HG02852 (cell line): Measurements from ENCODE around the gene HRH1.
"Not testable (repeated sequence)": the region's sequence is repeated elsewhere in the genome, so short reads cannot be mapped to it uniquely, and the experiment has no call there.

ENCODE experiments used
- ATAC-seq: cut with Tn5 transposase; IDR thresholded peaks from one replicate; pipeline ENCODE4 v1.9.1; 2021; ENCODE audit warnings: mild to moderate bottlenecking, moderate library complexity; ENCODE audit not compliant: unreplicated experiment

The HRH1 gene

DNA sequence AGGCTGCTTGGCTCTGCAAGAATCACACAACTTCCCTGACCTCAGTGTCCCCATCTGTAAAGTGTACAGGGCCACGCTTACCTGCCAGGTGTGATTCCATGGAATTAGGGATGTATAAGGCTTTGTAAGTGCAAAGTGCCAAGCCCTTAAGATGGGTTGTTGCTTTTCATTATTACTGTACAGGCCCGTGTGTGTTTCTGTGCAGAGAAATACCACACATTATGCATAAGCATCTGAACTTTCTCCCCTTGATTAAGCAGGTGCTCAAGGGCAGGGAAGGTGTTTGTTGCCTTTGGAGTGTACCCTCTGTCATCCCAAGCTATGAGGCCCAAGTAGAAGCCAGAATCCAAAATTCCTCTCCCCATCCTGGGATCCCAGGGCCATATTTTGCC is 13.6 kb upstream of the HRH1 start:
- peak; percentile 20 for ATAC-seq

DNA sequence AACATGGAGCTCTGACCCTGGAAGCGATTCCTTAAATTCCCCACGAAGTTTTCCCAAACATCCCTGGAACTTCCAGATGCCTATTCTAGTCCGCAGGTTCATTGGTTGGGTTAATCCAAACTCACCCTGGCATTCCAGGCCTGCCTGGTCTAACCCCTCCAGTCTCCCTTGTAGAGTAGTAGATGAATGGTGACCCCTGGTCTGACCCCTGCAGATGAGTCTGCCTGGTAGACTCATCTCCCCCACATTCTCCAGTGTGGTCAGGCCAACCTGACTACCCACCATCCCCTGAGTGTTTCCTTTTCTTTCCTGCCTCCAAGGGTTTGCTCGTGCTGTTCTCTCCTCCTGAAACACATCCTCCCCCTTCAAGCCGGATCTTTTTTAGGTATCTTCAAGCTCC is 10.8 kb upstream of the HRH1 start:
- ATAC-seq = no peak

DNA sequence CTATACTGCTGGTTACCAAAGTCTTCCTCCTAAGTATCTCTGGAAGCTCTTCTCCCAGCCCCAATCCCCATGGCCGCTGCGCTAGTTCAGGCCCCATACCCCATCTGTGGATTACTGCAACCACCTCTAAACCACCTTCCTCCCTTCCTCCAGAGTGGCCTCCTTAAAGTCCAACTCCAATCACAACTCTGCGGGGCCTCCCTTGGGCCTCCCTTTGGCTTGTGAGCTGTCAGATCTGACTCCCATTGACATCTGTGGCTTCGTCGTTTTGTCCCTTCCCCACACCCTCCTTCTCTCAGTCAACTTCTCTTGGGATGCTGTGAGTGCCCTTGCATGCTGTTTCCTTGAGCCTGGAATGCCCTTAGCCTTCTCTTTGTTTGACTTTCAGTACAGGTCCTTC is 9.3 kb upstream of the HRH1 start:
- ATAC-seq = no peak

DNA sequence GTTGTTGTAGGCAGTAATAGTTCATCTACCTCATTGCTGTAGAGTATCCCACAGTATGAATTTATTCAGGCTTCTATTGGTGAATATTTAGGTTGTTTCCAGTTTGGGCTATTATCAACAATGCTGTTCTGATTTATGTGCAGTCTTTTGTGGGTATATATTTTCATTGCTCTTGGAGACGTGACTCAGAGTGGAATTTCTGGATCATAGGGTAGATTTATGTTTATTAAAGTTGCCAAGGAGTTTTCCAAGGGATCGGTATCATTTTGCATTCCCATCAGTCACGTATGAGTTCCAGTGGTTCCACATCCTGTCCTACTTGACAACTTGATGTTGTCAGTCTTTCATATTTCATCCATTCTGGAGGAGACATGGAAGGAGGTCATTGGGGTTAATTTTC is 8.4 kb upstream of the HRH1 start:
- no peak for ATAC-seq

DNA sequence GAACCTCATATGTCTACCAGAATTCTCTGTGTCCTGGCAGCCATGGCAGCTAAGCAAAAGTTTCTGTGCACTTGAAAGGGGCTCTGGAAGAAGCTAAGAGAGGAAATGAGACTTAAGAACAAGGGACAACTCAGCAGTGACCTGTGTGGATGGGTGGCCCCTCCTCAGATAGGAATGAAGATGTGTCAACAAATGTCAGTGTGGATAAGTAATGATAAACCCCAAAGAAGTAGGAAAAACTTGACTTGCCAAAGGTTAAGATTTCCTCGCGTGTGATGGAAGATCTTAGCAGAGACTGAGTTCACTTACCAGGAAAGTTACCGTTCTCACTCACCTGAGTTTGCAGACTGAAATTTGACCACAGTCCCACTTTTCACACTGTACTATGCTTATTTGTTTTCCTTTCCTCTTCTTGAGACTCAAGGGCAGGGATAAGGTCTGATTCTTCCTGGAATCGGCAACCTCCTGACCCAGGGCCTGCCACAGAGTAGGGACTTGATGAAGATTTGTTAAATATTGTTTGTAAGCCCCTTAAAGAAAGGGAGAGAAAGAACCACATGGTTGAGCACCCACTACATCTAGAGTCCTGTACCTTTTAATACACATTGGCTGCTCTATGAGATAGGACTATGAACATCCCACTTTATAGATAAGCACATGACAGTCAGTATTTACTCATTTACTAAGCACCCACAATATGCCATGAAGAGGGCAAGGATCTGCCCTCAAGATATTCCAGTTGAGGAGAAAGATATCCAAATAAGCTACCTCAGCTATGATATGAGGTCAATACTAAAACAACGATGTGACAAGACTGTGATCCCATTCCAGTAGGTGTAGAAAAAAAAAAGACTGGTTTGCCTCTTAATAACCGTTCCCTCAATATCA is 7.3 kb upstream of the HRH1 start:
- ATAC-seq = no peak

DNA sequence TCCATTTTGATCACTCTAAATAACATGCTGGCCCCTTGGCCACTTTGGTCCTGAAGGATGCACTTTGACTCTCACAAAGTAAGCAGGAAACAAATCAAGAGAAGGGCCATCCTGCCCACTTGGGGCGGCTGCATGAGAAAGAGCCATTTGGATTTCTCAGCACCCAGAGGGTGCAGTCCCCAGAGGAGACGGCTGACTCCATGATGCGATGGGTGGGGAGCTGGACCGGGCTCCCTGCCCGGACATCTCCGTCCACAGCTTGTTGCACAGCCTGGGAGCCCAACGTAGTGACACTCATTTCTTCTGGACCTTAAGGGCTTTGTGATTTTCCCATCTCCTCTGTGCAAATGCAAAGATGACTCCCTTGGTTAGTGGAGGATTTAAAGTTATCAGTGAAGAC is 4.0 kb upstream of the HRH1 start:
- no peak for ATAC-seq

DNA sequence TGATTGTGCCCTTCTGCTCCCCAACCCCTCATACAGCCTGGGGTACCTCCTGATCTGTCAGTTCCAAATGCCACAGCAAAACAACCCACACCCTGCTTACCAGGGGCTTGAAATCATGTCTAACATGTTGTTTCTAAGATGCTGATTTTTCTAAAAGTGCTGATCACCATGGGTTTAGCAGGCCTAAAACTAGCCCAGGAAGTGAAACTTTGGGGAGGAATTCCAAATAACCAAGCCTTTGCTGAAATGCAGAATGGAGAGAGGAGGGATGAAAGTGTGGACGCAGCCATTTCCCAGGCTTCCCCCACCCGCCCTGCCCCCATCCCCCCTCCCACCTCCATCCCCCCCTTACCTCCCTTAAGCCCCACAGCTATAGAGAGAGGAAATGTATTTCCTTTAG is 2.0 kb upstream of the HRH1 start:
- no peak for ATAC-seq

DNA sequence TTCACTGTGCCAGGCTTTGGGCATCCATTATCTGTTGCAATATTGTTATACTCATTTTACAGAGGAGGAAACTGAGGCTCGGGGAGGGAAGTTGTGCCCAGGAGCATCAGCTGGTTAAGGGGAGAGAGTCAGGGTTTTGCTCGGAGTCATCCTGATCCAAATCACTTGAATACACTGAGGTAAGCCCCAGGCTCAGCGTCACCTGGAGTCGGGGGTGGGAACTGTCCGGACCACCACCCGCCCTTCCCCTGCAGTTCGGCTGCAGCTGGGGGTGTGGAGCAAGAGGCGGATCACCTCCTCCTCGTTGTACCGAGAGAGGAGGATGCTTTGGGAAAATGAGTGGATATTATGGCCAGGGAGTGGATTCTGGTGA is 646 bp downstream of the HRH1 start:
- ATAC-seq = no peak

DNA sequence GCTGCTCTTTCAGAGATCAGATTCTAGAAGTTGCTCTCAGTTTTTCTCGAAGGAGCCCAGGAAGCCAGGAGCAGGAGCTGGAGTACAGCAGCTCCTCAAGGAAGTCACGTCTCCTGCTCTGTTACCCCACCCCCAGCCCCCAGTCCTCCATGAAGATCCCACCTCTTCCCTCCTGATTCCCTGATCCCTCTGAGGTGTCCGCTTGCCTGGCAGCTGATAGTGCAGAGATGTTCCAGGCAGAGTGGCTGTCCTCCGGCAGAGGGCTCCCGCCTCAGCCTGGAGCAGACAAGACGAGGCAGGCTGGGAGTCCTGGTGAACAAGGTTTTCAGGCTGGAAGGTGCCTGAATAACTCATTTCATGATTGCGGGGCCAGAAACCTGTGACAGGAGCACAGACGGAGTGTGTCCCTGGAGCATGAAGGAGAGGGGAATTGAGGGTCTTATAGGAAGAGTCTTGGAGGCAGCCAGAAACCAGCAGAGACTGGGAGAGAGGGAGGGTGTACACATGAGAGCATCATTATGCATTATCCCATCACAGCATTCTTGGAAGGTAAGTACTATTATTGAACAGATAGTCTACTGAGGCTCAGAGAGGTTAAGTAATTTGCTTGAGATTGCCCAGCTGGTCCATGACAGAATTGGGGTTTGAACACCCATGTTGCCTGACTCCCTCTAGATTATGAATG is 1.2 kb downstream of the HRH1 start:
- ATAC-seq = no peak

DNA sequence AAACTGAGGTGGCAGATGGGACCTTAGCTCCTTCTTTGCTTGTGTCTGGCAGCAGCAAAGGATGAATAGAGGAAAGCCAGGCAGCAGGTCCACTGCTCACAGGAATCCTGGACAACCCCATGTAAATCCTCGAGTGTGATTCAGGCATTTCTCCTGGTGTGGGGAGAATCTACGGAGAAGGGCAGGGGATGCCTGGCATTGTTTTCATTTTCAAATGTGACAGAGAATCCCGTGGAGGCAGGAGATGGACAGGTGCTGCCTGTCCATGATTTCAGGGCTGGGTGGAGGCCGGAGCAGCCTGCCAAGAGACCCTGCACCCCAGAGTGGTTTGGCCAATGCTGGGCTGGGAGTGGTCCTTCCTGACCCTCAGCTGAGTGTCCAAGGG is 1.7 kb downstream of the HRH1 start:
- no peak for ATAC-seq

DNA sequence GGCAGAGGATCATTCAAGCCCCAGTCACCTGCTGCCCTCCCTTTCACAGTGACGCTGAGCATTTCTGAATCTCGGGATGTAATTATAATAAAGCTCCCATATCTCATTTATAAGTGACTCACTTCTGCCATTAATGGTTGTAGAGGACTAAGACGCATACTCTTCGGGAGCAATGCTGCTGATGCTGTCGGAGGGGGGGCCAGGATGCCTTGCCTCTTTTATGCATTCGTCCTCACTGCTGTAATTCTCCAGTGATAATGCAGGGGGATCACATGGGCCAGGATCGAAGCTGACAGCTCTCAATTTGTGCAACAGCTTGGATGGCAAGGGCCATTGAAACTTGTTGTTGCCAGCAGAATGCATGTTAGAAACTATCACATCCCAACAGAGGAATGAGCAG is 3.1 kb downstream of the HRH1 start:
- no peak for ATAC-seq

DNA sequence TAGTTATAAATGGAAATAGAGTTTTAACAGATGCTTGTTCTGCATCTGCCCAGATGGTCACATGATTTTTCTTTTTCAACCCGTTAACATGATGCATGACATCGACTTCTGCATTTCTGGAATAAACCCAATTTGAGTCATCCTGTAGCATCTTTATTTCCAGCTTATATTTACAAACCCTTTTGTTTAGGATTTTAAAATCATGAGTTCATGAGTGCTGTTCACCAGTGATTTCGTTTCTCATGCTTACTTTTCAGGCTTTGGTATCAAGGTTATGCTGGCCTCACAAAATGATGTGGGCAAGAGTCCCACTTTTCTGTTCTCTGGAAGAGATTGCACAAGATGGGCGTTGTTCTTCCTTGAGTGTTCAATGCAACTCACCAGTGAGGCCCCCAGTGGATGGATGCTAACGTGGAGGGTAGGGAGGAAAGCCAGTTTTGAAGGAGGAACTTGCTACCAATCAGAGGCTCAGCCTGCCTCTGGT is 5.2 kb downstream of the HRH1 start:
- ATAC-seq = no peak

DNA sequence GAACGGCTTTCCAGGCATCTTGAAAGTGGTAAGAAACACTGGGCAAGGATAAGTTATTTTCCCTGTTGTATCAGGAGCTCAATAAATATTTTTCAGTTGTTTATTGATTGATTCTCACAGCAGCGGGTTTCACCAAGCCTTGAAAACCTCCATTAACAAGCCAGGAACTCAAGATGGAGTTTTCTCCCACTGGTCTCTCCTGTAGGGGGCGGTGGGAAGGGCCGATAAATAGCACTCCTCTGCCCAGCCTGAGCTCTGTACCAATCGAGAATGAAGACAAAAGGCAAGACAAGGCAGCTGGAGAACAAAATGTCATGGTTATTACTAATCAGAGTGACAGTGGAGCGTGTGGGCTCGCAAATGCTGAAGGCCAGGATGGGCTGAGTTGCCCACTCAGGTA is 7.4 kb downstream of the HRH1 start:
- no peak for ATAC-seq

DNA sequence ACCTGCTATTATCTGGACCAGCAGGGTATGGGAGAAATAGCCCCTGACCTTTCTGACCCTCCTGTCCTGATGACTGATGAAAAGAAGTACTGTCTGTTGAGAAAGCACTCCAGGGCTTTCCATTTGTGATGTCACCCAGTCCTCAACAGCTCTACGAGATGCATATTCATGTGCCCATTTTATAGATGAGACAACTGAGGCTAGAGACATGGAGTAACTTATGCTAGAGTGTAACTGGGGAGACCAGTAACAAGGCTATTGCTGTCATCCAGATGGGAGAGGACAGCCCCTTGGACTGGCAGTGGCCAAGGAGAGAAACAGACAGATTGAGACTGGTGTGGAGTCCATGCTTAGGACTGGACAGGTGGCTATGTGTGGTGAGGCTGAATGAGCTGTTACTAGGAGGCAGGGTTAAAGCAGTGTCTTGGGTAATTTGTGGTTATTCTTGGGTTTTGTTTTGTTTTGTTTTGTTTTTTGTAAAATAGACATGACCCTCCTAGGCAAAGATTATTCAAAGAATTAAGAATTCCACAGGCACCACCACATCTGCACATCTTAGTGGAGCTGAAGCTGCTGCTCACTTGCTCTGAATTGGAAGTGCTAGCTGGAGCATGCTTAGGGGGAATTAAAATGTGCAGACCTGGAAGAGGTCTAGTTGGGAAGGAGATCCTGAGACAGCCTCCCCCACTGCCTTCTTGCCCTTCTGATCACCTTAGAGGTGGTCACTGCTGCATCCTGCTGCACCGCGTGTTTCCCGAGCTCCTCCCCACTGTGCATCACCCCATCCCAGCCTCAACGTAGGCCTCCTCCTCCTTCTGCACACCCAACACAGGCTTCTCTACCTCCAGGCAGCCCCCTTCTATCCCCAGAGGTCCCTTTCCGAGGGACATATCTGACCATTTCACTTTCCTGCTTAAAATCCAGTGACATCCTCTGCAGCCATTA is 8.4 kb downstream of the HRH1 start:
- ATAC-seq = no peak

DNA sequence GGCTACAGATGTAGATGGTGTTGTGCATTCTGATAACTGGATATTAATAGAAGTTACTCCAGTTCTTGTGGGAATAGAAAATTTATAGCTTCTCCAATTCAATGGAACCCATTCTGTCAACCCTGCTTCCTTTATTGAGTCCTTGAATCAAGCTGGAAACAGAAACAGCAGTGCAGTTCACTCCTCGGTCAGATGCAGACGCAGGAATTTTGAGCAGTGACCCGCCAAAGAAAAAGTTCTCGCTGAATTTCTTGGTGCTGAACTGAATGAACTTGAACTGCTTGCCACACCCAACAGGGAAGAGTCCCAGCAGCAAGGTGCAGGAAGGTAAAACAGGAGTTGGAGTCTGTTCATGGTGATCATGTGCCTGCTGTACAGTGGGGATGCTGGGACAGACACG is 10.3 kb downstream of the HRH1 start:
- ATAC-seq = no peak

DNA sequence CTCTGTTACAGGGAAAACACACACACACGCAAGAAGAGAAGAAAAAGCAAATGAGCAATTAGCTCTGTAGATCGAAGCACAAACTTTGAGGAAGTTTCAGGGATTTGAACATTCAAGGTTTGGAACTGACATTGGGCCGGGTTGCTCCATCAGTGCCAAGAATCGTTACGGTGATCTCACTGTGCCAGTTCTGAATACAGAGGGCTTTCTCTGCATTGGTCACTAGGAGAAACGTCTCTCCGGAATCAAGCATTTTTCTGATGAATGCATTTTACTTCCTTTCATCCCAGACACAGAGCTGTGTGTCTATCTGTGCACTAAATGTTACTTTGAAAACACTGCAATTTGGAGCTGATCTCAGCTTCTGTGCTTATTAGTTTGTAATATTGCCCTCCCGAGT is 11.2 kb downstream of the HRH1 start:
- ATAC-seq = no peak

DNA sequence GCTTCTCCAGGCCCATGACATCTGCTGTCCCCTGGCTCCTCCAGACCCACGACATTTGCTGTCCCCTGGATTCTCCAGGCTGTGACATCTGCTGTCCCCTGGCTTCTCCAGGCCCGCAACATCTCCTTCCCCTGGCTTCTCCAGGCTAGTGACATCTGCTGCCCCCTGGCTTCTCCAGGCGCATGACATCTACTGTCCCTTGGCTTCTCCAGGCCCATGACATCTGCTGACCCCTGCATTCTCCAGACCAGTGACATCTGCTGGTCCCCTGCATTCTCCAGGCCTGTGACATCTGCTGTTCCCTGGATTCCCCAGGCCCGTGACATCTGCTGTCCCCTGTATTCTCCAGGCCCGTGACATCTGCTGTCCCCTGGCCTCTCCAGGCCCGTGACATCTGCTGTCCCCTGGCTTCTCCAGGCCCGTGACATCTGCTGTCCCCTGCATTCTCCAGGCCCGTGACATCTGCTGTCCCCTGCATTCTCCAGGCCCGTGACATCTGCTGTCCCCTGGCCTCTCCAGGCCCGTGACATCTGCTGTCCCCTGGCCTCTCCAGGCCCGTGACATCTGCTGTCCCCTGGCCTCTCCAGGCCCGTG is 12.6 kb downstream of the HRH1 start:
- not testable (repeated sequence) for ATAC-seq

DNA sequence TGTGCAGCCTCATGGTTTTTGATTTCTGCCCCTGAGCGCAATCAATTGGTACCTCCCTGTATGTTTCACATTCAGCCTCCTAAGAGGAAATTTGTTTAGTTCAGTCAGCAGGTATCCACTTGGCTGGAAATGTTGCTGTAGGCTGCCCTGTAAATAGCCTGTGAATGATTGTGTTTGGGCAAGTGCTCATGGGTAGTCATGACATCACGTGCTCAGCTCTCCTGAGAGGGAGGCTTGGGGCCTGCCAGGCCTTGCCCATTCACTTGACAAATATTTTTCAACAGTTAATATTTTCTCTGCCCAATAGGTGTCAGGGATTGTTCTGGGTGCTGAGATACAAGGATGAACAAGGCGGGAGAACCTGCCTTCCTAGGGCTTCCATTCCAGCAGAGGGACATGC is 13.3 kb downstream of the HRH1 start:
- no peak for ATAC-seq

DNA sequence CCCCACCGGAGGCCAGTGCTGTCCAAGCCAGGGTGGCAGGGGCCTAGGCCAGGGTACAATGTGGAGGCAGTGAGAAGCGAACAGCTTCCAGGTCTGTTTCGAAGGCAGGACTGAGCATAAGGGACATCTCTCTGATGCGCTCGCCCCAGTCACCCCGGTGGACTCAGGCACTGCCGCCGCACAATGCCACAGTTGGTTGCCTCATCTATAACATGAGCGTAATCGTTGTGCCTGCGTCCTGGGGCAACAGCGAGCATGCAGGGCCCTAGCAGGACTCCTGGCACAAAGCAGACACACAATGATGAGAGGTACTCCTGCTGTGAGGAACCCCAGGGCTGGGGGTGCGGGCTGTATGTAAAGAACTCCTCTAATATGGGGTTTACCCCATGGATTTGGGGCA is 14.1 kb downstream of the HRH1 start:
- no peak for ATAC-seq

DNA sequence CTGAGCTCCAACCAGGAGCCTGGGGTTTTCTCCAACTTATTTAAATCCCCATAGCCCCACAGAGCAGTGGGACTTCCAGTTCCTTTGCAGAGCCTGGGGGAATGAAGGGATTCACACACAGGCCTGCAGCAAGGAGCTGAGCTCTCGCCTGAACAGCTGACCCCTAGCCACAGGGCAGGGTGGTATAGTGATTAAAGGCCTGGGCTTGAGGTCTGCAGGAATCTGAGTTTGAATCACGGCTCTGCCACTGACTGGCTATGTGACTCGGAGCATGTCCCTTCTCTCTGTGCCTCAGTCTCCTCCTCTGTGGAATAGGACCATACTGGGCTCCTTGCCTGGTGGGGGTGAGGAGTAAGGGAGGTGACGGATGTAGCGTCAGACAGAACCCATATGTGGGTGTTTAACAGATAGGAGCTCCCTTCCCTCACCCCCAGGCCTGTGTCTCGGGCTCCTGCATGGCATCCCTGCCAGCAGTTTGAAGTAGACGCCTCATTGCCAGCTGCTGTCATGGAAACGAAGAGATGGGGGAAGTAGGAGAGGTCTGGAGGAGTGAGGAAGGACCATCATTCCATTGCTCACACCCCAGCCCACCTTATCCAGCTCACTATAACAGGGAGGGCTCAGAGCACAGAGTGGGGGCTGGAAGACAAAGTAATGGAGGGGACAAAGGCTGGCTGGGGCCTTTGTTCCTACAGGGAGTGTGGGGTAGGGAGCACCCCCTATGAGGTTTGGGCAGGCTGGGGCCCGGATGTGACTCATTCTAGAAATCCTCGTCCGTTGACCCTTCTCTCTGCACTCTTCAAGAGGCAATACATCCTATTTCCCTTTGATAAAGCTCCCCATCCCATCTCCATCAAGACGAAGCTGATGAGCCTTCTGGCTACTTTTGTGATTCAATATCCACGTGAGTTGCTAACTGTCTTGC is 14.8 kb downstream of the HRH1 start:
- no peak for ATAC-seq
